GM18873 (cell line): ENCODE measurements around the gene IL15.

Experiments used
- ATAC-seq: cut with Tn5 transposase; IDR thresholded peaks from one replicate; pipeline ENCODE4 v1.9.1; 2021; ENCODE audit warnings: mild to moderate bottlenecking, moderate library complexity, moderate number of reproducible peaks; ENCODE audit not compliant: unreplicated experiment, low FRiP score

The IL15 gene

DNA sequence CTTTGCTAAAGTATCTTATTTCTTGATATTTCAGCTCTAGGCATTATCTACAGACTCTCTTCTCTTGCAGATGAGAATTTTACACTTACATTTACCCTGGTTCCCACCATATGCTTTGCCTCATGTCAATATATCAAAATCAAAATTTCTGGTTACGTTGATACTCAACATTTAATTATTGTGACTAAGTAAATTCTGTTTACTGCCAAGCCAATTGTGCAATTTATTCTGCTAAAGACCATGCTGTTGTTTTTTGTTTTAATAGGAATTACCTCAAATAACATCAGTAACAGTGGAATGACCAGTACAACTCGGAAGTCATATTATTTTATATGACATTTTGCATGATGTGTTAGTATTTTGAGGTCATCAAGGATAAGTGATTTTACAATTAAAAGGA, 125.5 kb downstream of the IL15 start:
- no peak for ATAC-seq

DNA sequence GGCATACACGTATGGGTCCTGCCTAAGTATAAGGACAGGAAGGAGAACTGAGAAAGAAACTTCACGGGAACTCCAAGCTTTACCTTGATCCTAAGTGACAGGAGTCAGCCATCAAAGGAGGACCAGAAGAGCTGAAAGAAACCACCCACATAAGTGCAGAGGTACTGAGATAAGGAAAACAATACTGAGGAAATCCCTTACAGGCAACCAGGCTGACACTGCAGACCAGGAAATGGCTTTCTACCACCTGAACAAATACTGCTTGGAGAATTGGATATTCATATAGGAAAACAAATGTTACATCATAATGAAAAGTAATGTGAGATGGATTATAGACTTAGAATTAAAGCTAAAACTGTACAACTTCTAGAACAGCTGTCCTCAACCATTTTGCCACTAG, 127.0 kb downstream of the IL15 start:
- ATAC-seq, result no peak

DNA sequence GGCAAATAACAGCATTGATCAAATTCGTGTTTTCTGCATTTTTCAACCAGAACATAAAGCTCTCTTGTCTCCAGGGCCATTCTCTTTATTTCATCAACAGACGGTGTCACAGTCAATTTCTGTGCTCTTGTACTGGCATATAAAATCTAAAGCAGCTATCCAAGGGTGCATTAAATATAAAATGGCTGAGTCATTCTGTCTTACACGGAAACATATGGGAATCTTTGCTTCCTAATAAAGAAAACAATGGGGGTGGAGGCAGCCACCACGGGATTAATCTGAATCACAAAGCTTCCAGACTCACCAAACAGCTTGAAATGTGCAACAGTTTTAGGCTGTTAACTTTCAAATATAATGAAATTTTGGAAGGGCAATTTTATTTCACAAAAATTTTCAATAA, 132.6 kb downstream of the IL15 start:
- no peak for ATAC-seq

DNA sequence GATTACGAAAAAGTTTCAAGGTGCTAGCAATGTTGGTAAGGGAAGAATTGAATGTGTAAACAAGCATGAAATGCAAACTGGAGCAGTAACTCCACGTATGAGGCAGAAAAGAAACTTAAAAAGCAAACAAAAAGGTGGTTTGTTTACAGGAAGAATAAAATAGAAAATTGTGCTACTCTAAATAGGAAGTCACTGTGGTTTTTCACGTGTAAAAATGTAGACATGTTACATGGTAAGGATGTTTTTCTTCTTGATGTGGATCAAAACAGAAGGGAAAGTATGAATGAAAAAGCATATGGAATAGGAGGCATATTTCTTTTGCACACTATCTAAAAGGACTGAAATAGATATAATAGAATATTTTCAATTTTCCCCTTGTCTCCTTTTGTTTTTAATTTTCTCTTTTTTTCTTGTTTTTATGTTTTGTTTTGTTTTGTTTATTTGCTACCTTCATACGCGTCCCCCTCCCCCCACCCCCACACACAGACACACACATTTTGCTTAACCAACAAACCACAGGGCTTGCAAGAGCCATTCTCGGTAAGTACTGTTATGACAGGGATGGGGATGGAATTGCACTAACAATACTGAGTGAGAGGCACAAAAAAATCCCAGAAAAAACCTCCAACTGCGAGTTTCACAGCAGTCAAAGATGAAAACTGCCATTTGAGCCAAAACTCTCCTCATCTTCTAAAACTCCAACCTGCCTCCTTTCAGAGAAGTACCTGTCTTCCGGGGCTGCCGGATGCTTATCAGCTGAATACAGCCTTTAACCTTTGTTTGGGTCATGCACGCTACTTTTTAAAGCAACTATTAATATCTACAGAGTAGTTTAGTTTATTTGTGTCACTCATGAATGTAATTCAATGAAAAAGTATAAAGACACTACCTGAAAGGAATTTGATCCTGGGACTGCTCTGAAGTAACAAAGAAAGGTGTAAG, 135.8 kb downstream of the IL15 start:
- peak; percentile 85 for ATAC-seq

DNA sequence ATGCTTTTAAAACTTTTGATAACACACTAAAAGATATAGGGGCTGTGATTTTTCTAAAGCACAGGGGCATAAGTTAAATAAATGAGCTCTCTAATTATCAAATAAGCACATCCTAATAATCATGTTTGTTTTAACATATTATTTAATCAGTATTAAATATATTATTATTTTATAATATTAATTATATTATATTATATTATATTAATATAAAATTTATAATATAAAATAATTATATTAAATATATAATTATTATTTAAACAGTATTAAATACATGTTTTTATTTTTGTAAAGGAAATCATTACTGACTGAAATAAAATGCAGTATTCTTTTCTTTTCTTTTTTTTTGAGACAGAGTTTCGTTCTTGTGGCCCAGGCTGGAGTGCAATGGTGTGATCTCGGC, 136.5 kb downstream of the IL15 start:
- no peak for ATAC-seq

DNA sequence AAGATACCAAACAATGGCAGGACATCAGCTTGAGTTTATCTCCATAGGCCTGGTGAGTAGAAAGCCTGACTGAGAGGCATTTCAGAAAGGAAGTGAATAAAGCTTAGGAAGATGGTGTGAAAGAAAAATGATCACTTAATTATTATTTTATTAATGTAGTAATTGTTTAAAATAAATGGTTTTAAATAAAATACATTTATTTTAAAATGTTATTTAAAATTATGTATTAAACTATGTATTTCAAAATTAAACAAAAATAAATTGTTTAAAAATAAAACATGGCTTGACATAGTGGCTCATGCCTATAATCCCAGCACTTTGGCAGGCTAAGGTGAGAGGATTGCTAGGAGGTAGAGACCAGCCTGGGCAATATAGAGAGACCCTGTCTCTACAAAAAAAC, 145.8 kb downstream of the IL15 start:
- ATAC-seq, result no peak
